ENCODE data around the gene INPP4A.

DNA sequence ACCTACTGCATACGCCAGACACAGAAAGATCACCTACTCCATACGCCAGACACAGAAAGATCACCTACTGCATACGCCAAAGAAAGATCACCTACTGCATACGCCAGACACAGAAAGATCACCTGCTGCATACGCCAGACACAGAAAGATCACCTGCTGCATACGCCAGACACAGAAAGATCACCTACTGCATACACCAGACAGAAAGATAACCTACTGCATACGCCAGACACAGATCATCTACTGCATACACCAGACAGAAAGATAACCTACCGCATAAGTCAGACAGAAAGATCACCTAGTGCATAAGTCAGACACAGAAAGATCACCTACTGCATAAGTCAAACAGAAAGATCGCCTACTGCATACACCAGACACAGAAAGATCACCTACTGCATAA lies 137.9 kb downstream of the INPP4A start:
- TF ChIP-seq CTCF (IDR thresholded peaks at IDR 0.05; ENCODE audit: poor library complexity) (no peak), EZH2 (IDR thresholded peaks at IDR 0.05; ENCODE audit: borderline replicate concordance) (no peak), EZH2phosphoT487 (IDR thresholded peaks at IDR 0.05; ENCODE audit: low read depth, severe bottlenecking, unreplicated experiment) (no peak)

Data from hepatocyte (in vitro differentiated cells).